GM19328 (cell line): ENCODE measurements around the gene S100A14.

ENCODE experiments used
- ATAC-seq: cut with Tn5 transposase; IDR thresholded peaks from one replicate; pipeline ENCODE4 v1.9.1; 2021; ENCODE audit warnings: mild to moderate bottlenecking, moderate library complexity; ENCODE audit not compliant: unreplicated experiment

The S100A14 gene

GRCh38 chr1:153566414-153567371 is 49.4 kb downstream of the S100A14 start:
- no peak for ATAC-seq

- no peak for ATAC-seq
Observed at GRCh38 chr1:153565529-153566374, 50.4 kb downstream of the S100A14 start, which contains the start of gene S100A2. S100A2 (minus strand) TSS chr1:153565844; CDS start chr1:153563877, 1,967 bp downstream.
